Measurements from ENCODE around the gene ADAMTS12. TPM values are rescaled to one million over a fixed set of nuclear protein-coding genes. Genes with fewer than 3 reads are reported as not detected.

The ADAMTS12 gene
- total RNA-seq, 1 donor from 2014 or later = 4.1 TPM

GRCh38 chr5:33738967-33739366, 152.8 kb downstream of the ADAMTS12 start:
- DNase-seq (ENCODE audit: low read depth) = no peak
- TF ChIP-seq CTCF (IDR thresholded peaks at IDR 0.05; ENCODE audit: insufficient read depth, low read length, poor library complexity, severe bottlenecking) = no peak
- no peaks in the 10 kb centered on the region for H3K27me3 ChIP-seq (ENCODE audit: control insufficient read depth, insufficient read depth, low read length)

GRCh38 chr5:33738097-33738496, 153.7 kb downstream of the ADAMTS12 start:
- no peak for DNase-seq (ENCODE audit: low read depth)
- no peak for TF ChIP-seq CTCF (IDR thresholded peaks at IDR 0.05; ENCODE audit: insufficient read depth, low read length, poor library complexity, severe bottlenecking)
- no peaks in the 10 kb centered on the region for H3K27me3 ChIP-seq (ENCODE audit: control insufficient read depth, insufficient read depth, low read length)
- no peak overlapping the region for H3K4me3 ChIP-seq (ENCODE audit: low read depth, low read length)
- H3K36me3 ChIP-seq (ENCODE audit: control insufficient read depth, insufficient read depth, low read length) = no peaks in the 10 kb centered on the region

More at GRCh38 chr5:33738967-33739366, 152.8 kb downstream of the ADAMTS12 start:
- Histone ChIP-seq H3K36me3 (ENCODE audit: control insufficient read depth, insufficient read depth, low read length) (no peaks in the 10 kb centered on the region), H3K4me3 (ENCODE audit: low read depth, low read length) (no peak overlapping the region)

GRCh38 chr5:33737697-33738096, 154.1 kb downstream of the ADAMTS12 start:
- TF ChIP-seq CTCF (IDR thresholded peaks at IDR 0.05; ENCODE audit: insufficient read depth, low read length, poor library complexity, severe bottlenecking) = no peak
- H3K4me3 ChIP-seq (ENCODE audit: low read depth, low read length) = no peak overlapping the region
- no peak for DNase-seq (ENCODE audit: low read depth)
- no peaks in the 10 kb centered on the region for H3K36me3 ChIP-seq (ENCODE audit: control insufficient read depth, insufficient read depth, low read length)
- no peaks in the 10 kb centered on the region for H3K27me3 ChIP-seq (ENCODE audit: control insufficient read depth, insufficient read depth, low read length)

GRCh38 chr5:33737284-33737683, 154.5 kb downstream of the ADAMTS12 start:
- Histone ChIP-seq H3K4me3 (ENCODE audit: low read depth, low read length) (no peak overlapping the region), H3K36me3 (ENCODE audit: control insufficient read depth, insufficient read depth, low read length) (no peaks in the 10 kb centered on the region), H3K27me3 (ENCODE audit: control insufficient read depth, insufficient read depth, low read length) (no peaks in the 10 kb centered on the region)
- DNase-seq (ENCODE audit: low read depth) = no peak
- TF ChIP-seq CTCF (IDR thresholded peaks at IDR 0.05; ENCODE audit: insufficient read depth, low read length, poor library complexity, severe bottlenecking) = no peak

- peak; percentile 55 for DNase-seq (ENCODE audit: low read depth)
- no peaks in the 10 kb centered on the region for H3K27me3 ChIP-seq (ENCODE audit: control insufficient read depth, insufficient read depth, low read length)
- H3K4me3 ChIP-seq (ENCODE audit: low read depth, low read length) = no peak overlapping the region
- no peak for TF ChIP-seq CTCF (IDR thresholded peaks at IDR 0.05; ENCODE audit: insufficient read depth, low read length, poor library complexity, severe bottlenecking)
- no peaks in the 10 kb centered on the region for H3K36me3 ChIP-seq (ENCODE audit: control insufficient read depth, insufficient read depth, low read length)
Observed at GRCh38 chr5:33736510-33736909, 155.3 kb downstream of the ADAMTS12 start.

- Histone ChIP-seq H3K4me3 (ENCODE audit: low read depth, low read length) (no peak overlapping the region), H3K36me3 (ENCODE audit: control insufficient read depth, insufficient read depth, low read length) (no peaks in the 10 kb centered on the region), H3K27me3 (ENCODE audit: control insufficient read depth, insufficient read depth, low read length) (no peaks in the 10 kb centered on the region)
- no peak for DNase-seq (ENCODE audit: low read depth)
- TF ChIP-seq CTCF (IDR thresholded peaks at IDR 0.05; ENCODE audit: insufficient read depth, low read length, poor library complexity, severe bottlenecking) = no peak
Observed at GRCh38 chr5:33735072-33735471, 156.7 kb downstream of the ADAMTS12 start.
